ENCODE measurements around the gene DCST1. TPM values are rescaled to one million over a fixed set of nuclear protein-coding genes. Genes with fewer than 3 reads are reported as not detected.

Gene DCST1
- total and polyA plus RNA-seq, 2 of the 13 experiments (the other 11 are each of a cell fraction or from before 2014, with no cell fraction given), result 0.04 TPM; not detected in 1

DNA sequence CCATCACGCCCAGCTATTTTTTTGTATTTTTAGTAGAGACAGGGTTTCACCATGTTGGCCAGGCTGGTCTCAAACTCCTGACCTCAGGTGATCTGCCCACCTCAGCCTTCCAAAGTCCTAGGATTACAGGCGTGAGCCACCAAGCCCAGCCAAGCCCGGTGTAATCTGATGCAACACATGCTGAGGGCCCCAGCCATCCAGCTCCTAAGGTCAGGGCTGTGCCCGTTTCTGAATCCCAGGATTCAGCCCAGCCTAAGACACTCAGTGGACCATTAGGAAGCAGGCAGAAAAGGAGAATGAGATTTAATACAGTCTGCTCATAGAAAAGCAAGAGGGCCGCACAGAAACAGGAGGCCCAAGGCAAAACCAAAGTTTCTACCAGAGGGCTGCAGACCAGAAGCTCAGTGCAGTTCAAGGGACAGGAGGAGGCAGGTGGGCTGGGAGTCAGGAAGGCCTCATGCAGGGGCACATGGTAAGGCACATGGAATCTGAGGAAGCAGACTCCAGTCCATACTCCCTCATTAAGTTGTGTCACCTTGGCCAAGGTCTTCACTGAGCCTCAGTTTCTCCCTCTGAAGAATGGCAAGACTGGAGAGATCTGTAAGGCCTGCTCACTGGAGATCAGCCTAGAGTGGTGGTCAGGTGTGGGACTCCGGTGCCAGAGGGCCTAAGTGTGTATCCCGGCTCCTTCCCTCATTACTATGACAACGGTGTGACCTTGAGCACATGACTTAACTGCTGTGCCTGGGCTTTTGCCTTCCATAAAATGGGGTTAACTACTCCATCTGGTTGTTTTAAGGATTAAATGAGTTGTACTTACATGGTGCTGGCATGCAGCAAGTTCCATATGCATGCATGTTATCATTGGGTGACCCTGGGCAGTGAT is 15.1 kb downstream of the DCST1 start (continued):
- TF ChIP-seq, protein P1, sequence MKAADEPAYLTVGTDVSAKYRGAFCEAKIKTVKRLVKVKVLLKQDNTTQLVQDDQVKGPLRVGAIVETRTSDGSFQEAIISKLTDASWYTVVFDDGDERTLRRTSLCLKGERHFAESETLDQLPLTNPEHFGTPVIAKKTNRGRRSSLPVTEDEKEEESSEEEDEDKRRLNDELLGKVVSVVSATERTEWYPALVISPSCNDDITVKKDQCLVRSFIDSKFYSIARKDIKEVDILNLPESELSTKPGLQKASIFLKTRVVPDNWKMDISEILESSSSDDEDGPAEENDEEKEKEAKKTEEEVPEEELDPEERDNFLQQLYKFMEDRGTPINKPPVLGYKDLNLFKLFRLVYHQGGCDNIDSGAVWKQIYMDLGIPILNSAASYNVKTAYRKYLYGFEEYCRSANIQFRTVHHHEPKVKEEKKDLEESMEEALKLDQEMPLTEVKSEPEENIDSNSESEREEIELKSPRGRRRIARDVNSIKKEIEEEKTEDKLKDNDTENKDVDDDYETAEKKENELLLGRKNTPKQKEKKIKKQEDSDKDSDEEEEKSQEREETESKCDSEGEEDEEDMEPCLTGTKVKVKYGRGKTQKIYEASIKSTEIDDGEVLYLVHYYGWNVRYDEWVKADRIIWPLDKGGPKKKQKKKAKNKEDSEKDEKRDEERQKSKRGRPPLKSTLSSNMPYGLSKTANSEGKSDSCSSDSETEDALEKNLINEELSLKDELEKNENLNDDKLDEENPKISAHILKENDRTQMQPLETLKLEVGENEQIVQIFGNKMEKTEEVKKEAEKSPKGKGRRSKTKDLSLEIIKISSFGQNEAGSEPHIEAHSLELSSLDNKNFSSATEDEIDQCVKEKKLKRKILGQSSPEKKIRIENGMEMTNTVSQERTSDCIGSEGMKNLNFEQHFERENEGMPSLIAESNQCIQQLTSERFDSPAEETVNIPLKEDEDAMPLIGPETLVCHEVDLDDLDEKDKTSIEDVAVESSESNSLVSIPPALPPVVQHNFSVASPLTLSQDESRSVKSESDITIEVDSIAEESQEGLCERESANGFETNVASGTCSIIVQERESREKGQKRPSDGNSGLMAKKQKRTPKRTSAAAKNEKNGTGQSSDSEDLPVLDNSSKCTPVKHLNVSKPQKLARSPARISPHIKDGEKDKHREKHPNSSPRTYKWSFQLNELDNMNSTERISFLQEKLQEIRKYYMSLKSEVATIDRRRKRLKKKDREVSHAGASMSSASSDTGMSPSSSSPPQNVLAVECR (CRISPR knock-in tag; IDR thresholded peaks at IDR 0.05; ENCODE audit: borderline replicate concordance), result peak; percentile 35; the same call in 1 of the 2 replicates

- TSS peak; percentile 76 for BruUV-seq (replicated peaks)
- Histone ChIP-seq H3K9ac (ENCODE audit: insufficient read depth, low read depth, low read length) (peak overlapping the region; percentile 70), H3K4me3 (replicated peaks in 1 of 3; ENCODE audit: insufficient read depth in 1 of 3, low read depth in 2 of 3, low read length in 3 of 3) (peak overlapping the region in 2 of 3 experiments; percentile 21 to 88; a peak in 3 of 6 replicates), H3K79me2 (ENCODE audit: insufficient read depth, low read length) (no peaks in the 10 kb centered on the region), H3K27me3 (ENCODE audit: control insufficient read depth in 1 of 2, insufficient read depth in 2 of 2, low read length in 2 of 2) (no peaks in the 10 kb centered on the region), H3K9me3 (ENCODE audit: low read length) (no peaks in the 10 kb centered on the region), H3K36me3 (replicated peaks in 1 of 2; ENCODE audit: control insufficient read depth in 1 of 2, insufficient read depth in 2 of 2, low read length in 2 of 2) (no peaks in the 10 kb centered on the region; a peak in 1 of 5 replicates), H3K4me2 (ENCODE audit: low read depth, low read length) (peak overlapping the region; percentile 96), H4K20me1 (ENCODE audit: insufficient read depth, low read length) (no peaks in the 10 kb centered on the region), H3K4me1 (ENCODE audit: insufficient read depth, low read length) (peaks cover 59% of the 10 kb centered on the region), H2AFZ (ENCODE audit: low read length) (no peak overlapping the region), H3K27ac (ENCODE audit: extremely low read length, insufficient read depth, low read length) (peak overlapping the region; percentile 66)
- WGBS (ENCODE audit: low lambda C conversion rate), result 9% methylated on average over 9 of the region's 10 CpGs
- POLR2A ChIA-PET, result interaction anchor here (1.0 to 1.4 kb wide), 4 partner anchors 11 to 78 kb away, joined by 3 to 7 read pairs (median 4); no protein-coding TSS in a partner anchor
- intact Hi-C loops (cut with micrococcal nuclease; ENCODE audit: unreplicated experiment), result loop anchor here (5.0 kb wide), 2 partner anchors 32 to 143 kb away; no protein-coding TSS in a partner anchor
- peak; percentile 3; the same call in 2 of the 3 replicates for ATAC-seq
- no peak for DNase-seq (ENCODE audit: low spot score)
- in situ Hi-C loops (cut with HindIII; ENCODE audit: extremely low pct_ligation_motif_present, low pct_unique_long_range_greater_than_20kb), result no loop called here
- CTCF ChIA-PET (ENCODE audit: low intra/inter-chr PET ratio, low total read pairs), result interaction anchor here (1.8 to 2.0 kb wide), 2 partner anchors 12 to 32 kb away, joined by 5 to 7 read pairs; no protein-coding TSS in a partner anchor
- FAIRE-seq, result peak; percentile 46
- TF ChIP-seq, protein P2, sequence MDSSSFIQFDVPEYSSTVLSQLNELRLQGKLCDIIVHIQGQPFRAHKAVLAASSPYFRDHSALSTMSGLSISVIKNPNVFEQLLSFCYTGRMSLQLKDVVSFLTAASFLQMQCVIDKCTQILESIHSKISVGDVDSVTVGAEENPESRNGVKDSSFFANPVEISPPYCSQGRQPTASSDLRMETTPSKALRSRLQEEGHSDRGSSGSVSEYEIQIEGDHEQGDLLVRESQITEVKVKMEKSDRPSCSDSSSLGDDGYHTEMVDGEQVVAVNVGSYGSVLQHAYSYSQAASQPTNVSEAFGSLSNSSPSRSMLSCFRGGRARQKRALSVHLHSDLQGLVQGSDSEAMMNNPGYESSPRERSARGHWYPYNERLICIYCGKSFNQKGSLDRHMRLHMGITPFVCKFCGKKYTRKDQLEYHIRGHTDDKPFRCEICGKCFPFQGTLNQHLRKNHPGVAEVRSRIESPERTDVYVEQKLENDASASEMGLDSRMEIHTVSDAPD (CRISPR knock-in tag; IDR thresholded peaks at IDR 0.05), result no peak
- TF ChIP-seq AHR (CRISPR knock-in tag; IDR thresholded peaks at IDR 0.05), result no peak
- TF ChIP-seq KLF12 (CRISPR knock-in tag; IDR thresholded peaks at IDR 0.05; ENCODE audit: borderline replicate concordance), result no peak
- TF ChIP-seq HINFP (CRISPR knock-in tag; IDR thresholded peaks at IDR 0.05; ENCODE audit: low read depth), result no peak
- TF ChIP-seq ZNF296 (CRISPR knock-in tag; conservative IDR thresholded peaks at IDR 0.05), result 0 out of 2 replicates have a peak, but pooled peaks have one; percentile 35
- no peak for TF ChIP-seq ZNF326 (CRISPR knock-in tag; IDR thresholded peaks at IDR 0.05; ENCODE audit: borderline replicate concordance)
- no peak for TF ChIP-seq DMTF1 (CRISPR knock-in tag; IDR thresholded peaks at IDR 0.05)
These were observed 16.3 kb downstream of the DCST1 start for GRCh38 chr1:155049651-155050559.
